Smooth muscle cell (in vitro differentiated cells): ENCODE data around the gene ABO. TPM values are rescaled to one million over a fixed set of nuclear protein-coding genes. Genes with fewer than 3 reads are reported as not detected.

ENCODE experiments used
- DNase-seq: peaks from one replicate; lab custom pipeline; 2025; ENCODE audit not compliant: unreplicated experiment; lab: John Stamatoyannopoulos, UW
- H2AFZ ChIP-seq: fragments of 200-600 bp; sonication (generic); 2 replicates; pipeline ENCODE4 v1.6.0; 2016; ENCODE audit warnings: antibody characterized with exemption, low read depth, mild to moderate bottlenecking
- H3F3A ChIP-seq: fragments of 200-600 bp; sonication (generic); 2 replicates; pipeline ENCODE4 v1.6.0; 2017; ENCODE audit warnings: antibody characterized with exemption, low read depth
- H3K27ac ChIP-seq: fragments of 200-600 bp; sonication (generic); 2 replicates; pipeline ENCODE4 v1.5.1; 2016; ENCODE audit warnings: low read depth, mild to moderate bottlenecking
- H3K27me3 ChIP-seq: fragments of 200-600 bp; sonication (generic); 2 replicates; pipeline ENCODE4 v1.6.1; 2016; ENCODE audit warnings: low read depth, mild to moderate bottlenecking
- H3K36me3 ChIP-seq: fragments of 200-600 bp; sonication (generic); 2 replicates; pipeline ENCODE4 v1.5.1; 2016; ENCODE audit warnings: low read depth
- H3K4me1 ChIP-seq: fragments of 200-600 bp; sonication (generic); 2 replicates; pipeline ENCODE4 v1.5.1; 2016; ENCODE audit warnings: low read depth
- H3K4me2 ChIP-seq: fragments of 200-600 bp; sonication (generic); 2 replicates; pipeline ENCODE4 v1.6.0; 2016; ENCODE audit warnings: mild to moderate bottlenecking
- H3K4me3 ChIP-seq: fragments of 200-600 bp; sonication (generic); 2 replicates; pipeline ENCODE4 v1.5.1; 2016; ENCODE audit warnings: mild to moderate bottlenecking
- H3K79me2 ChIP-seq: fragments of 200-600 bp; sonication (generic); 2 replicates; pipeline ENCODE4 v1.6.0; 2016; ENCODE audit warnings: low read depth, mild to moderate bottlenecking
- H3K9ac ChIP-seq: fragments of 200-600 bp; sonication (generic); 2 replicates; pipeline ENCODE4 v1.6.0; 2016; ENCODE audit warnings: low read depth
- H3K9me3 ChIP-seq: fragments of 200-600 bp; sonication (generic); replicated peaks from 2 replicates; pipeline ENCODE4 v1.5.1; 2016; ENCODE audit warnings: low read depth
- H4K20me1 ChIP-seq: fragments of 200-600 bp; sonication (generic); 2 replicates; pipeline ENCODE4 v1.6.0; 2016; ENCODE audit warnings: low read depth
- CTCF ChIP-seq: fragments of 200-600 bp; sonication (generic); IDR thresholded peaks from 2 replicates; pipeline ENCODE4 v1.5.1; 2017; ENCODE audit warnings: borderline replicate concordance, mild to moderate bottlenecking, antibody characterized with exemption; ENCODE audit not compliant: insufficient read depth, poor library complexity, severe bottlenecking
- WGBS: methylation state at CpG from one replicate; pipeline ENCODE4 v1.1.7; 2016; ENCODE audit warnings: low lambda C conversion rate; 5-methylcytosine and 5-hydroxymethylcytosine counted together
- polyA plus RNA-seq: library from polyadenylated mRNA; unstranded; fragments of >200 nt; fragmentation: Nextera tagmentation; extraction: Ambion mirVana; gene quantifications from 2 replicates; pipeline ENCODE4 v1.2.1, GENCODE V29; 2016
- total RNA-seq: library from RNA; depleted of rRNA; stranded (reverse); fragments of >200 nt; gene quantifications from 2 replicates; pipeline ENCODE4 v1.2.3, GENCODE V29; 2014

ABO gene
- total and polyA plus RNA-seq, 2 experiments from 2014 or later, result 0.37 to 1.0 TPM

GRCh38 chr9:133268335-133269056 lies 6.5 kb downstream of the ABO start:
- H3K79me2 ChIP-seq, result peaks cover 10% of the 10 kb centered on the region
- no peaks in the 10 kb centered on the region for H3K36me3 ChIP-seq
- no peaks in the 10 kb centered on the region for H4K20me1 ChIP-seq
- WGBS, result 89% methylated on average over 9 of the region's 9 CpGs
- H3K4me3 ChIP-seq, result no peak overlapping the region
- peak overlapping the region; percentile 24 for H3K4me2 ChIP-seq
- no peaks in the 10 kb centered on the region for H3K27me3 ChIP-seq
- H3K4me1 ChIP-seq, result peaks cover 5% of the 10 kb centered on the region
- H3K9ac ChIP-seq, result no peak overlapping the region
- H3F3A ChIP-seq, result peaks cover 2% of the 10 kb centered on the region
- H3K9me3 ChIP-seq, result no peaks in the 10 kb centered on the region
- peak overlapping the region; percentile 72 for H3K27ac ChIP-seq
- no peak for TF ChIP-seq CTCF
- no peak for DNase-seq
- no peak overlapping the region for H2AFZ ChIP-seq

- 97% methylated on average over 8 of the region's 8 CpGs for WGBS
- Histone ChIP-seq H3K4me2 (no peak overlapping the region), H3K4me3 (no peak overlapping the region), H3F3A (no peaks in the 10 kb centered on the region), H3K27ac (no peak overlapping the region), H4K20me1 (no peaks in the 10 kb centered on the region), H3K27me3 (no peaks in the 10 kb centered on the region), H3K79me2 (peaks cover 10% of the 10 kb centered on the region), H3K36me3 (no peaks in the 10 kb centered on the region), H3K9ac (no peak overlapping the region), H3K4me1 (peaks cover 4% of the 10 kb centered on the region), H3K9me3 (no peaks in the 10 kb centered on the region), H2AFZ (no peak overlapping the region)
- no peak for TF ChIP-seq CTCF
- no peak for DNase-seq
These were observed 10.7 kb downstream of the ABO start for GRCh38 chr9:133264235-133264764.

- 96% methylated on average over 10 of the region's 10 CpGs for WGBS
- Histone ChIP-seq H3K27me3 (no peaks in the 10 kb centered on the region), H3K27ac (no peak overlapping the region), H2AFZ (no peak overlapping the region), H4K20me1 (no peaks in the 10 kb centered on the region), H3K4me2 (no peak overlapping the region), H3K79me2 (peaks cover 10% of the 10 kb centered on the region), H3K36me3 (no peaks in the 10 kb centered on the region), H3K4me3 (no peak overlapping the region), H3F3A (no peaks in the 10 kb centered on the region), H3K9me3 (no peaks in the 10 kb centered on the region), H3K9ac (no peak overlapping the region), H3K4me1 (no peaks in the 10 kb centered on the region)
- TF ChIP-seq CTCF, result no peak
- DNase-seq, result no peak
These were observed 11.4 kb downstream of the ABO start for GRCh38 chr9:133263557-133263956.

- Histone ChIP-seq H3K27ac (no peak overlapping the region), H3K9ac (no peak overlapping the region), H3K4me2 (no peak overlapping the region), H3K27me3 (no peaks in the 10 kb centered on the region), H3K79me2 (peaks cover 4% of the 10 kb centered on the region), H3K36me3 (no peaks in the 10 kb centered on the region), H3K9me3 (no peaks in the 10 kb centered on the region), H3K4me3 (no peak overlapping the region), H3K4me1 (peaks cover 5% of the 10 kb centered on the region), H3F3A (no peaks in the 10 kb centered on the region), H2AFZ (no peak overlapping the region), H4K20me1 (no peaks in the 10 kb centered on the region)
- TF ChIP-seq CTCF, result no peak
- WGBS, result 90% methylated on average over 11 of the region's 11 CpGs
- no peak for DNase-seq
These were observed 12.8 kb downstream of the ABO start for GRCh38 chr9:133262226-133262625.
